ENCODE data around the gene PWWP2B.

DNA sequence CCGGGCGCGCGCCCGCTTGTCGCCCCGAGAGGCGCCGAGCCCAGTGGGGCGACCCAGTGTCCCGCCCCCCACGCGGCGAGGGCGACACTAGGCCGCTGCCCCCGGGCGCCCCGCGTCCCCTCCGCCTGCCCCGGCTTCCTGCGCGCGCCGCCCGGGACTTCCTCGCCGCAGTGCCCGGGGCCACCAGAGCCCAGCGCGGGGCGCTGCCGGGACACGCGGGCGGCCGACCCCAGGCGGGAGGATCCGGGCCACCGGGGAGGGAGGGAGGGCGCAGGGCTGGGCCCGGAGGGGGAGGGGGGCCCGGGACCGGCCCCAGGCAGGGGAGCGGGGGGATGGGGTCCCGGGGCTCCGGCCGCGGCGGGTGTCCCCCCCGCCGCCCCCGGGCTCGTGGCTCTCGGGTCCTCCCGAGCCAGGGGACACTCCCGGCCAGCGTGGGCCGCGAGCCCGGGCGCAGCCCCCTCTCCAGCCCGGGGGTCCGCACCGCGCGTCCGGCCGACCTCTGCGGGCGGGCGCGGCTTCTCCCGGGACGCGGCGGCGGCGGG lies 435 bp upstream of the PWWP2B start:
- TF ChIP-seq EZH2 (IDR thresholded peaks at IDR 0.05; ENCODE audit: borderline replicate concordance, low read depth, low read length) (no peak), POLR2A (conservative IDR thresholded peaks at IDR 0.05) (no peak), SPI1 (IDR thresholded peaks at IDR 0.05; ENCODE audit: borderline replicate concordance, low read depth, low read length) (no peak), ZSCAN32 (CRISPR knock-in tag; IDR thresholded peaks at IDR 0.05) (no peak)
- TF ChIP-seq, protein P1, sequence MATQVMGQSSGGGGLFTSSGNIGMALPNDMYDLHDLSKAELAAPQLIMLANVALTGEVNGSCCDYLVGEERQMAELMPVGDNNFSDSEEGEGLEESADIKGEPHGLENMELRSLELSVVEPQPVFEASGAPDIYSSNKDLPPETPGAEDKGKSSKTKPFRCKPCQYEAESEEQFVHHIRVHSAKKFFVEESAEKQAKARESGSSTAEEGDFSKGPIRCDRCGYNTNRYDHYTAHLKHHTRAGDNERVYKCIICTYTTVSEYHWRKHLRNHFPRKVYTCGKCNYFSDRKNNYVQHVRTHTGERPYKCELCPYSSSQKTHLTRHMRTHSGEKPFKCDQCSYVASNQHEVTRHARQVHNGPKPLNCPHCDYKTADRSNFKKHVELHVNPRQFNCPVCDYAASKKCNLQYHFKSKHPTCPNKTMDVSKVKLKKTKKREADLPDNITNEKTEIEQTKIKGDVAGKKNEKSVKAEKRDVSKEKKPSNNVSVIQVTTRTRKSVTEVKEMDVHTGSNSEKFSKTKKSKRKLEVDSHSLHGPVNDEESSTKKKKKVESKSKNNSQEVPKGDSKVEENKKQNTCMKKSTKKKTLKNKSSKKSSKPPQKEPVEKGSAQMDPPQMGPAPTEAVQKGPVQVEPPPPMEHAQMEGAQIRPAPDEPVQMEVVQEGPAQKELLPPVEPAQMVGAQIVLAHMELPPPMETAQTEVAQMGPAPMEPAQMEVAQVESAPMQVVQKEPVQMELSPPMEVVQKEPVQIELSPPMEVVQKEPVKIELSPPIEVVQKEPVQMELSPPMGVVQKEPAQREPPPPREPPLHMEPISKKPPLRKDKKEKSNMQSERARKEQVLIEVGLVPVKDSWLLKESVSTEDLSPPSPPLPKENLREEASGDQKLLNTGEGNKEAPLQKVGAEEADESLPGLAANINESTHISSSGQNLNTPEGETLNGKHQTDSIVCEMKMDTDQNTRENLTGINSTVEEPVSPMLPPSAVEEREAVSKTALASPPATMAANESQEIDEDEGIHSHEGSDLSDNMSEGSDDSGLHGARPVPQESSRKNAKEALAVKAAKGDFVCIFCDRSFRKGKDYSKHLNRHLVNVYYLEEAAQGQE (IDR thresholded peaks at IDR 0.05; ENCODE audit: borderline replicate concordance), result no peak
- TF ChIP-seq, protein P1 (CRISPR knock-in tag; IDR thresholded peaks at IDR 0.05; ENCODE audit: low read depth), result no peak
- TF ChIP-seq, protein P2, sequence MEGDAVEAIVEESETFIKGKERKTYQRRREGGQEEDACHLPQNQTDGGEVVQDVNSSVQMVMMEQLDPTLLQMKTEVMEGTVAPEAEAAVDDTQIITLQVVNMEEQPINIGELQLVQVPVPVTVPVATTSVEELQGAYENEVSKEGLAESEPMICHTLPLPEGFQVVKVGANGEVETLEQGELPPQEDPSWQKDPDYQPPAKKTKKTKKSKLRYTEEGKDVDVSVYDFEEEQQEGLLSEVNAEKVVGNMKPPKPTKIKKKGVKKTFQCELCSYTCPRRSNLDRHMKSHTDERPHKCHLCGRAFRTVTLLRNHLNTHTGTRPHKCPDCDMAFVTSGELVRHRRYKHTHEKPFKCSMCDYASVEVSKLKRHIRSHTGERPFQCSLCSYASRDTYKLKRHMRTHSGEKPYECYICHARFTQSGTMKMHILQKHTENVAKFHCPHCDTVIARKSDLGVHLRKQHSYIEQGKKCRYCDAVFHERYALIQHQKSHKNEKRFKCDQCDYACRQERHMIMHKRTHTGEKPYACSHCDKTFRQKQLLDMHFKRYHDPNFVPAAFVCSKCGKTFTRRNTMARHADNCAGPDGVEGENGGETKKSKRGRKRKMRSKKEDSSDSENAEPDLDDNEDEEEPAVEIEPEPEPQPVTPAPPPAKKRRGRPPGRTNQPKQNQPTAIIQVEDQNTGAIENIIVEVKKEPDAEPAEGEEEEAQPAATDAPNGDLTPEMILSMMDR (IDR thresholded peaks at IDR 0.05 in 2 of 3, conservative IDR thresholded peaks at IDR 0.05 in 1 of 3; ENCODE audit: insufficient read depth in 2 of 3, low read depth in 1 of 3, low read length in 3 of 3), result peak in 2 of 3 experiments; percentile 17 to 56; a peak in 4 of 6 replicates

Data from K562 (cell line).